ENCODE results near the gene CNR1. TPM values are rescaled to one million over a fixed set of nuclear protein-coding genes. Genes with fewer than 3 reads are reported as not detected.

CNR1 gene
- polyA plus RNA-seq, 1 of the 3 experiments (the other 2 are of a cell fraction) = not detected

DNA sequence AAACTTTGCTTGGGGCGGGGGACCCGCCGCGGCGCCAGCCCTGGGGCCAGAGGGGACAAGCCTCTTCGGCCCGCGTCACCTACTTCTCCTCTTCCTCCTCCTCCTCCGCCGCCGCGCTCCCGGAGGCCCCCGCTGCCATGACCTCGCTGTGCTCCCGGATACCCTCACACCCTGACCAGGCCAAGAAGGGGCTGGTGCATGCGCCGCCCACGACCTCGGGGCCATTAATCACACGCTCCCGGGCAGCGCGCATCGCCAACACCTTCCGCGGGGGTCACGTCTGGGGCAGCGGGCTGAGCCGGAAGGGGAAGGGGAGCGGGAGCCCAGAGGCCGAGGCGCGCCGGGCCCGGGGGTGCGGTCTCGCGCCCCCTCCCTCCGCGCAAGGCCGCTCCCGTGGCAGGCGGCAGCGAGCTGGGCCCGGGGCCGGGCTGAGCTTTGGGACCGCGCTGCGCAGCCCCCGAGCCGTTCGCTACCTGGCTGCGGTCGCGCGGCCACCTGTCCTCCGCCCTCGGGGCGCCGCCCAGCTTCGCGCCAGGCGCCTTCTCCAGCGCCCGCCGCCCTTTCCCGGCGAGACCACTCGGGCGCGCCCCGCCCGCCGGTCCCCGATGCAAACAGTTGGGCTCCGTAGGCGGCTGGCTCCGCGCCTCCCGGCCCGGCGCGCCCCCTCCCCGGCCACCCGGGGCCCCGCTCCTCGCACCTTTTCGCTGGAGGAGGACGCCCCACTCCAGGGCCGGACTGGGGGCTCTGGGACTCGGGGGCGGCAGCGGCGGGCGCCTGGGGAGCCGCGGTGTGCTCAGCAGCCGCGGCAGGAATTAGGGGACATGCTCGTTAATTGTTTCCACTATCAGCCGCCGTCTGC, 575 bp upstream of the CNR1 start:
- no peaks in the 10 kb centered on the region for H3F3A ChIP-seq (replicated peaks; ENCODE audit: insufficient read depth)
- no peaks in the 10 kb centered on the region for H3K9me2 ChIP-seq
- H3K79me2 ChIP-seq (ENCODE audit: insufficient read depth) = no peaks in the 10 kb centered on the region
- POLR2A ChIA-PET = no interaction called here
- peak overlapping the region; percentile 87 for H2AFZ ChIP-seq (ENCODE audit: low read depth)
- no peaks in the 10 kb centered on the region for H3K36me3 ChIP-seq (replicated peaks in 1 of 2; ENCODE audit: control insufficient read depth in 1 of 2, insufficient read depth in 2 of 2, low read length in 1 of 2)
- H3K4me2 ChIP-seq = peak overlapping the region; percentile 79
- 11% methylated on average over 17 of the region's 103 CpGs for WGBS (ENCODE audit: low lambda C conversion rate)
- DNase-seq = peak; percentile 73
- H3K4me1 ChIP-seq (ENCODE audit: control insufficient read depth in 1 of 2, insufficient read depth in 2 of 2, low read depth in 1 of 2, low read length in 1 of 2) = peaks cover 0 to 4% of the 10 kb centered on the region in 2 experiments; a peak in 1 of 4 replicates
- no peaks in the 10 kb centered on the region for H4K20me1 ChIP-seq (ENCODE audit: insufficient read depth)
- no peaks in the 10 kb centered on the region for H3K9me3 ChIP-seq
- no peak overlapping the region for H3K9ac ChIP-seq
- H3K27me3 ChIP-seq (ENCODE audit: insufficient read depth) = peaks cover 35% of the 10 kb centered on the region
- no peak overlapping the region for H3K27ac ChIP-seq (ENCODE audit: low read depth in 2 of 2, low read length in 1 of 2)
- TF ChIP-seq MXI1 (IDR thresholded peaks at IDR 0.05; ENCODE audit: low read depth, low read length) (no peak), SIN3A (IDR thresholded peaks at IDR 0.05; ENCODE audit: borderline replicate concordance, low read depth, low read length) (no peak), USF2 (IDR thresholded peaks at IDR 0.05; ENCODE audit: borderline replicate concordance, low read depth, low read length) (no peak), GABPA (IDR thresholded peaks at IDR 0.05; ENCODE audit: low read depth) (no peak), USF1 (IDR thresholded peaks at IDR 0.05; ENCODE audit: borderline replicate concordance, low read depth) (no peak), TAF1 (IDR thresholded peaks at IDR 0.05; ENCODE audit: borderline replicate concordance, low read depth, low read length) (no peak), FOXM1 (IDR thresholded peaks at IDR 0.05; ENCODE audit: low read depth) (no peak), IRF3 (IDR thresholded peaks at IDR 0.05; ENCODE audit: low read depth, low read length) (no peak), NFIC (IDR thresholded peaks at IDR 0.05; ENCODE audit: borderline replicate concordance) (no peak), EP300 (IDR thresholded peaks at IDR 0.05; ENCODE audit: borderline replicate concordance in 1 of 2, low read depth in 1 of 2, low read length in 1 of 2) (no peak), FOSL2 (IDR thresholded peaks at IDR 0.05; ENCODE audit: borderline replicate concordance, low read depth) (no peak), GATA2 (CRISPR knock-in tag; IDR thresholded peaks at IDR 0.05) (no peak), ELF1 (IDR thresholded peaks at IDR 0.05) (no peak)
- TF ChIP-seq, protein P1, sequence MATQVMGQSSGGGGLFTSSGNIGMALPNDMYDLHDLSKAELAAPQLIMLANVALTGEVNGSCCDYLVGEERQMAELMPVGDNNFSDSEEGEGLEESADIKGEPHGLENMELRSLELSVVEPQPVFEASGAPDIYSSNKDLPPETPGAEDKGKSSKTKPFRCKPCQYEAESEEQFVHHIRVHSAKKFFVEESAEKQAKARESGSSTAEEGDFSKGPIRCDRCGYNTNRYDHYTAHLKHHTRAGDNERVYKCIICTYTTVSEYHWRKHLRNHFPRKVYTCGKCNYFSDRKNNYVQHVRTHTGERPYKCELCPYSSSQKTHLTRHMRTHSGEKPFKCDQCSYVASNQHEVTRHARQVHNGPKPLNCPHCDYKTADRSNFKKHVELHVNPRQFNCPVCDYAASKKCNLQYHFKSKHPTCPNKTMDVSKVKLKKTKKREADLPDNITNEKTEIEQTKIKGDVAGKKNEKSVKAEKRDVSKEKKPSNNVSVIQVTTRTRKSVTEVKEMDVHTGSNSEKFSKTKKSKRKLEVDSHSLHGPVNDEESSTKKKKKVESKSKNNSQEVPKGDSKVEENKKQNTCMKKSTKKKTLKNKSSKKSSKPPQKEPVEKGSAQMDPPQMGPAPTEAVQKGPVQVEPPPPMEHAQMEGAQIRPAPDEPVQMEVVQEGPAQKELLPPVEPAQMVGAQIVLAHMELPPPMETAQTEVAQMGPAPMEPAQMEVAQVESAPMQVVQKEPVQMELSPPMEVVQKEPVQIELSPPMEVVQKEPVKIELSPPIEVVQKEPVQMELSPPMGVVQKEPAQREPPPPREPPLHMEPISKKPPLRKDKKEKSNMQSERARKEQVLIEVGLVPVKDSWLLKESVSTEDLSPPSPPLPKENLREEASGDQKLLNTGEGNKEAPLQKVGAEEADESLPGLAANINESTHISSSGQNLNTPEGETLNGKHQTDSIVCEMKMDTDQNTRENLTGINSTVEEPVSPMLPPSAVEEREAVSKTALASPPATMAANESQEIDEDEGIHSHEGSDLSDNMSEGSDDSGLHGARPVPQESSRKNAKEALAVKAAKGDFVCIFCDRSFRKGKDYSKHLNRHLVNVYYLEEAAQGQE (IDR thresholded peaks at IDR 0.05; ENCODE audit: low read depth, low read length) = no peak
- TF ChIP-seq, protein P2, sequence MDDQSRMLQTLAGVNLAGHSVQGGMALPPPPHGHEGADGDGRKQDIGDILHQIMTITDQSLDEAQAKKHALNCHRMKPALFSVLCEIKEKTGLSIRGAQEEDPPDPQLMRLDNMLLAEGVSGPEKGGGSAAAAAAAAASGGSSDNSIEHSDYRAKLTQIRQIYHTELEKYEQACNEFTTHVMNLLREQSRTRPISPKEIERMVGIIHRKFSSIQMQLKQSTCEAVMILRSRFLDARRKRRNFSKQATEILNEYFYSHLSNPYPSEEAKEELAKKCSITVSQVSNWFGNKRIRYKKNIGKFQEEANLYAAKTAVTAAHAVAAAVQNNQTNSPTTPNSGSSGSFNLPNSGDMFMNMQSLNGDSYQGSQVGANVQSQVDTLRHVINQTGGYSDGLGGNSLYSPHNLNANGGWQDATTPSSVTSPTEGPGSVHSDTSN (IDR thresholded peaks at IDR 0.05) = no peak
- CTCF ChIA-PET = no interaction called here
- peak overlapping the region; percentile 40 to 51; a peak in 3 of 4 replicates for H3K4me3 ChIP-seq (ENCODE audit: low read depth in 2 of 2, low read length in 1 of 2)

Data from SK-N-SH (cell line).